Endothelial cell of umbilical vein (primary cell): ENCODE measurements around the gene KANSL1.

Experiments
- CTCF ChIP-seq, 2 donors: IDR thresholded peaks; 1 replicate in 1 of 2; 2 replicates in 1 of 2; pipeline ENCODE4 v1.5.1; 2011; ENCODE audit warnings: low read length in 2 of 2, mild to moderate bottlenecking in 2 of 2, moderate library complexity in 2 of 2, control low read depth in 1 of 2, inconsistent platforms in 1 of 2, low read depth in 1 of 2; ENCODE audit not compliant: insufficient read depth in 1 of 2; ENCODE audit errors: extremely low read depth in 1 of 2
- EZH2 ChIP-seq: IDR thresholded peaks from 2 replicates; pipeline ENCODE4 v1.6.1; 2012; ENCODE audit warnings: borderline replicate concordance, low read depth, mild to moderate bottlenecking, moderate library complexity, low read length, inconsistent platforms; ENCODE audit not compliant: severe bottlenecking
- FOS ChIP-seq: IDR thresholded peaks from 2 replicates; pipeline ENCODE4 v1.6.1; 2011; ENCODE audit warnings: mild to moderate bottlenecking, low read length, moderate library complexity, borderline replicate concordance; ENCODE audit not compliant: insufficient read depth
- MAX ChIP-seq: IDR thresholded peaks from 2 replicates; pipeline ENCODE4 v1.6.1; 2011; ENCODE audit not compliant: insufficient read depth, insufficient read length
- MYC ChIP-seq: IDR thresholded peaks from one replicate; pipeline ENCODE4 v1.6.1; 2011; ENCODE audit warnings: mild to moderate bottlenecking, low read depth, low read length
- POLR2A ChIP-seq: IDR thresholded peaks from 2 replicates; pipeline ENCODE4 v1.6.1; 2012; ENCODE audit warnings: low read depth, mild to moderate bottlenecking, control low read depth, low read length
- POLR2AphosphoS5 ChIP-seq: IDR thresholded peaks from 2 replicates; pipeline ENCODE4 v1.6.1; 2012; ENCODE audit warnings: low read depth, mild to moderate bottlenecking, control low read depth, low read length, moderate library complexity; ENCODE audit not compliant: insufficient read depth

GRCh38 chr17:46088595-46088994, 104.6 kb downstream of the KANSL1 start:
- TF ChIP-seq CTCF (IDR thresholded peaks at IDR 0.05; ENCODE audit: extremely low read depth in 1 of 2, insufficient read depth in 1 of 2, low read depth in 1 of 2, low read length in 2 of 2) (no peak), POLR2A (no peak), MAX (no peak), POLR2AphosphoS5 (no peak), MYC (no peak), FOS (no peak), EZH2 (no peak)
